Dedifferentiated amniotic fluid mesenchymal stem cell (primary cell): ENCODE data around the gene STRIT1.
"Not testable (repeated sequence)": the region's sequence is repeated elsewhere in the genome, so short reads cannot be mapped to it uniquely, and the experiment has no call there.

Experiments used
- DNase-seq: peaks from one replicate; pipeline ENCODE4 v3.0.0-alpha.2; 2016; ENCODE audit errors: extremely low spot score

STRIT1 gene

GRCh38 chr3:155313300-155313699 lies 19.8 kb upstream of the STRIT1 start:
- DNase-seq = no peak

GRCh38 chr3:155312781-155313180 lies 19.3 kb upstream of the STRIT1 start:
- no peak for DNase-seq

- DNase-seq = no peak
These were observed 16.1 kb upstream of the STRIT1 start for GRCh38 chr3:155309581-155309980.

- no peak for DNase-seq
These were observed 15.3 kb upstream of the STRIT1 start for GRCh38 chr3:155308831-155309230.

- no peak for DNase-seq
These were observed 13.7 kb upstream of the STRIT1 start for GRCh38 chr3:155307183-155307582.

- no peak for DNase-seq
These were observed 10.9 kb upstream of the STRIT1 start for GRCh38 chr3:155304394-155304793.

- no peak for DNase-seq
These were observed 10.1 kb upstream of the STRIT1 start for GRCh38 chr3:155303540-155304097.

- no peak for DNase-seq
These were observed 9.4 kb upstream of the STRIT1 start for GRCh38 chr3:155302891-155303290.

- DNase-seq = no peak
These were observed 9.0 kb upstream of the STRIT1 start for GRCh38 chr3:155302481-155302880.

GRCh38 chr3:155297100-155297499 lies 3.6 kb upstream of the STRIT1 start:
- no peak for DNase-seq

- DNase-seq = no peak
These were observed 2.9 kb upstream of the STRIT1 start for GRCh38 chr3:155296413-155296812.

GRCh38 chr3:155292693-155293092 lies 790 bp downstream of the STRIT1 start:
- no peak for DNase-seq

- peak; percentile 42 for DNase-seq
These were observed 1.4 kb downstream of the STRIT1 start for GRCh38 chr3:155292133-155292532.

- DNase-seq = no peak
These were observed 6.7 kb downstream of the STRIT1 start for GRCh38 chr3:155286736-155287135.

- DNase-seq = no peak
These were observed 7.5 kb downstream of the STRIT1 start for GRCh38 chr3:155285936-155286335.

- DNase-seq = no peak
These were observed 10.1 kb downstream of the STRIT1 start for GRCh38 chr3:155283092-155284056.

- peak; percentile 78 for DNase-seq
These were observed 10.9 kb downstream of the STRIT1 start for GRCh38 chr3:155282385-155283091.

- DNase-seq = peak; percentile 58
These were observed 11.6 kb downstream of the STRIT1 start for GRCh38 chr3:155281912-155282311.

GRCh38 chr3:155276089-155276488 lies 17.4 kb downstream of the STRIT1 start:
- not testable (repeated sequence) for DNase-seq

- DNase-seq = not testable (repeated sequence)
These were observed 18.2 kb downstream of the STRIT1 start for GRCh38 chr3:155275159-155275754.

- DNase-seq = not testable (repeated sequence)
These were observed 19.0 kb downstream of the STRIT1 start for GRCh38 chr3:155274435-155274834.

- DNase-seq = no peak
These were observed 22.2 kb downstream of the STRIT1 start for GRCh38 chr3:155271343-155271613.
